NCI-H1105 treated with DMSO at 0.1 percent for 48 hours (cell line): ENCODE results near the gene ROS1.

Experiments used
- DNase-seq: peaks from one replicate; lab custom pipeline; 2025; lab: John Stamatoyannopoulos, UW

The ROS1 gene

GRCh38 chr6:117440706-117441525 lies 15.2 kb upstream of the ROS1 start:
- DNase-seq: no peak

DNA sequence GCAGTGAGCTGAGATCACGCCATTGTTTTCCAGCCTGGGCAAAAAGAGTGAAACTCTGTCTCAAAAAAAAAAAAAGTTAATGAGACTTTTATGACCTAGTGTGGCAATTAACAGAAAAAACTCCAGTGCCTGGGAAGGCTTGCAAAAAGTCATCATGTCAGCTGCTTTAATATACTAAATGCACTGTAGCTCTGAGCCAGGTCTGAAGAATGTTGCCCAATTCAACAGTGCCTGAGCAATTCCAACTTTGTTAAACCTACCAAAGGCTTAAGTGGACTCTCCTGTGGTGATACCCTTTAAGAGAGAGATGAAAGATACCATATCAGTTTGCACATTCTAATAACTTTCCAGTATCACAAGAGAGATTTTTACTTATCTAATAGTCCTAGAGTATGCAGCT lies 6.5 kb upstream of the ROS1 start:
- no peak for DNase-seq

DNA sequence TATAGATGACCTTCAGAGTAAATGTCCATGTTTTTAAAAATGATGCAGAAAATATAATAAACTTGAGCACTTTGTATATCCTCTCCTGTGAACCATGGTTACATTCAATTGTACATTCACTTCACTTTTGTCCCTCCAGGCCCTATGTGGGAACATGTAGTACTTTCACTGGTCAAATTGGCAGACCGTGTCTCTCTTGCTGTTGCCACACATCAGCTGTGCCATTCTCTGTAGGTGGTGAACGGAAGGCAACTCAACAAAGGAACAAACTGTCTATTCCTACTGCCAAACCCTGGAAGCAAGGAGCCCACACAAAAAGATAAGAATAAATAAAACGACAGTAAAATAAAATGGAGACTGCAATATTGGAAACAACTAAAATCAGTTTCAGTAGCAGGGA lies 2.0 kb downstream of the ROS1 start:
- DNase-seq: no peak

- DNase-seq: no peak
Observed at GRCh38 chr6:117418320-117418719, 7.4 kb downstream of the ROS1 start.

GRCh38 chr6:117417851-117418250 lies 7.9 kb downstream of the ROS1 start:
- no peak for DNase-seq

DNA sequence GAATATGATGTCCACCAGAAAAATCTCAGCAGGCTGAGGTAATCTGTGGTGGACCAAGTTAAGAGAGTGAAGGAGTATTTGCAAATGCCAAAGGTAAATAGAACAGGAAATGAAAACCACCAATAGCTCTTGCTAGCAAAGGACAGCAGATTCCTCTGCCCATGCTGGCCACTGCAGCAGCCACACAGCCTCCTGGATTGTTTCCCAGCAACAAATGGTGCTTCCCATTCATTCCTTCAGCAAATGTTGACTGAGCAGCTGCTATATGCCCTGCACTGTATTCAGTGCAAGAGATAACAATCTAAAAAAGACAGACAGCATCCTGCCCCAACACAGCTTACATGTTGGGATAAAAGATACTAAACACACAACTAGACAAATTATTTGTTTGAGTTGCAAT lies 11.0 kb downstream of the ROS1 start:
- DNase-seq: no peak

DNA sequence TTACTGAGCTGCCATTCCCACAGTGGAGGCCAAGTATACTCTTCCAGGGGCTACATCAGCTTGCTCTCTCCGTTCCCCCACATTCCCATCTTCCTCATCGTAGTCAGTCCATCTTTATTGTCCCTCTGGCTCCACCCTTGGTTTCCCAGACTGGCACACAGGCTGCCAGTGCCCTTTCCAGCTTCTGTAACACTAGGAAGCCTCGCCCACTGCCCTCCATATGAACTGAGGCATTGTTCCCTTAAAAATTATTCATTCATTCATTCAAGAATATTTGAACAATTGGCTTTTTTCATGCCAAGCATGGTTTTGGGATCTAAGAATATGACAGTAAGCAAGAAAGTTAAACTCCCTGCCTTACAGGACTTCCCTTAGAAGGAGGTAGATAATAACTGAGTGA lies 14.3 kb downstream of the ROS1 start:
- no peak for DNase-seq

DNA sequence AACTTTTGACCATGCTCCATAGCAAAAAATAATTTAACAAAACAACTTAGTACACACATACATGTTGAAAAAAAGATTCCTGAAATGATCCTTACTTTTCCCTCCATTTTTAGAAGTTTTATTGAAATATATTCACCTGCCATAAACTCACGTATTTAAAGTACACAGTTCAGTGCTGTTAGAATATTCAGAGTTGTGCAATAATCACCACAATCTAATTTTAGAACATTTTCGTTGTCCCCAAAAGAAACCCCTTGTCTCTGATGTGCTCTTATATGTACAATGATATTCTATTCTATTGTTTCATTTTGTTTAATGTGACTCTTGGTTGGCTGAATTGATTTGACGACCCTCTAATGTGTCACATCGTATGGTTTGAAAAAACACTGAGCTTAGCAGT lies 15.9 kb downstream of the ROS1 start:
- no peak for DNase-seq

- DNase-seq: no peak
Observed at GRCh38 chr6:117409420-117409819, 16.3 kb downstream of the ROS1 start.

DNA sequence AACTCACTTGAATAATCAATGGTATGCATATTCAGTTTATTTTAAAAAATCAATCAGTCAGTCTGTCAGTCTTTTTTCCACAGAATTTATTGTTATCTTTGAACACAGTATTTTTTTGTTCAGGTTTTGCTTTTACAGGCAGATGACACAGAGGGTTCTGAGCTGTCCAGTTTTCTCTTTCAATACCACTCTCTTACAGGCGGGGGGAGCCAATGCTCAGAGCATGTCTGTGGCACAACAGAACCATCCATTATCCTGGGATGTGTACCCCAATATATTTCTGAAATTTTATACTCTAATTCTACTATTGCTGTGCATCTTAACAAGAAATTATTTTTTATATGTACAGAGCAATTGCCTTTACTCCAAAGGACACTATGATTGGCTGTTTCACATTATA lies 21.2 kb downstream of the ROS1 start:
- no peak for DNase-seq

- no peak for DNase-seq
Observed at GRCh38 chr6:117401799-117402198, 23.9 kb downstream of the ROS1 start.

DNA sequence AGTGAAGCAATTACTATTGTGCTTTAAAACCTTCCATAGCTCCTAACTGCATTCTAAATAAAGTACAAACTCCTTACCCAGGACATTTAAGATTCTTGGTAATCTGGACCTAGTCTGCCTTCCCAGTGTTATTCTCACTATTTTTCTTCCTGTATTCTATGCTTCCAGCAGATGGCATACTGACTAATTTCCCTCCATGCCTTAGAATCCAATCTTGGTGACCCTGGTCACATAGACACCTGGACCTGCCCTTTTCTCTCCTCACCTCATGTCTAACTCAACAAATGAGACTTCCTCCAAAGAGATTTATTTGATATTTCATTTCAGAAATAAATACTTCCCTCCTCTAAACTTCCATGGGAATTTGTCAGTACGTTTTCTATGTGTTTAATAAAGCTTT lies 25.8 kb downstream of the ROS1 start:
- peak; percentile 18 for DNase-seq

DNA sequence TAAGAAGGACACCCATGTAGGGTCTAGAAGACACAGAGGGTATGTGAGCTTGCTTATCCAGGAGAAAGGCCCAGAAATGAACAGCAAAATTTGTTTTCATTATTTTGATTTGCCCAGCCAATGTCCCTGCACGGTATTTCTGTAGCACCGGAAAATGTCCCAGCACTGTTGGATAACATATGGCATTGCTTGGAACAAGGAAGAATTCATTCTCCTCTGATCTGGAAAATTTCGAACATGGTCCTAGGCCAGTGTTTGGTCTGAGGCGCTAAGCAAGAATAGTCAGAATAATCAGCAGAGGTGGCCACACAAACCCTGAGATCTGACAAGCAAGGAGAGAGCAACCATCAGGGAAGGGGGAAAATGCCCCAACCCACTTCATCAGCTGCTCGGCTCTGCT lies 26.6 kb downstream of the ROS1 start:
- no peak for DNase-seq

DNA sequence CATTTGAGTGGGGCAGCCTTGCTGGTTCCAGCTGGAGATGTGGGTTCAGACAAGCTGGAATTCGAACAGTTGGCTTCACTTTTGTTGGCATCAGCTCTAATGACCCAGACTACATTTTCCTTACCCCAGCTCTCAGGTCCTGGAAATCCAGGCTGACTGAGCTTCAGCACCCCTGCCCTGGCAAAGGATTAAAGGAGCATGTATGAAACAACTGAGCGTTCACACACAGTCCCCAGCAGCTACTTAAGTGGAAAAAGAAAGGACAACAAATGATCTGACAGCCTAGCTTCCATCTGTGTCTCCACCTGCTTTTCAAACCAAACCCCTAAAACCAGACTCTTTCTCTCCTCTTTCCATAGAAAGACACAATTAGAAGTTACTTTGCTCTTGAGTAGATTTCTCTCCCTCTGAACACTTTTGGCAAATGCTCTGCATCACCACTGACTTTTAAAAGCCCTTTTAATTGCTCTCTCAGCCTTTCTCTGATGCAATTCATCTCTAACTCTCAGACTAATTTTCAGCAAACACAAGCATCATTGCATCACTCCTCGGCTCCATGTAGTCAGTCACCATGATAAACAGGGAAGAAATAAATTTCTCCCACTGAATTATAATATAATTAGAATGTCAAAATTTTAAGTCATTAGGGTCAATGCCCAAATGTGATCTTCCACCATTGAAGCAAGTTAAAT lies 28.1 kb downstream of the ROS1 start:
- DNase-seq: no peak

GRCh38 chr6:117396228-117396627 lies 29.5 kb downstream of the ROS1 start:
- DNase-seq: no peak

GRCh38 chr6:117395164-117395563 lies 30.6 kb downstream of the ROS1 start:
- DNase-seq: no peak

DNA sequence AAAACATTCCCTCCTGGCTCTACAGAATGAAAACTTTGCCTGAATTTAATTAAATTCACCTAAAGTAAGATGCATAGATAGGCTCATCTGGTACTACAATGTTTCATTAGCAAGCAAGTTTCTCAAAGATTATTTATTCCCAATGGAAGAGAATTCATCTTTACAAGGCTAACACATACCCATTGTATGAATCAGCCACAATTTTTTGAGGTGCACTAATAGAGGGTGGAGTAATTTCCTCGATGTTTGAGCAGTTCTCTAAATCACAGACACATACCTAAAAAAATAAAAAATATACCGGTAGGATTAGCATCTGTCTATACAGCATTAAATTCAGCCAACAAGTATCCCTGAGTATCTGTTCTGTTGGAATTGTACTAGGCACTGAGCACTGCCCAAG lies 32.7 kb downstream of the ROS1 start:
- DNase-seq: no peak

GRCh38 chr6:117391874-117392583 lies 33.7 kb downstream of the ROS1 start:
- no peak for DNase-seq

DNA sequence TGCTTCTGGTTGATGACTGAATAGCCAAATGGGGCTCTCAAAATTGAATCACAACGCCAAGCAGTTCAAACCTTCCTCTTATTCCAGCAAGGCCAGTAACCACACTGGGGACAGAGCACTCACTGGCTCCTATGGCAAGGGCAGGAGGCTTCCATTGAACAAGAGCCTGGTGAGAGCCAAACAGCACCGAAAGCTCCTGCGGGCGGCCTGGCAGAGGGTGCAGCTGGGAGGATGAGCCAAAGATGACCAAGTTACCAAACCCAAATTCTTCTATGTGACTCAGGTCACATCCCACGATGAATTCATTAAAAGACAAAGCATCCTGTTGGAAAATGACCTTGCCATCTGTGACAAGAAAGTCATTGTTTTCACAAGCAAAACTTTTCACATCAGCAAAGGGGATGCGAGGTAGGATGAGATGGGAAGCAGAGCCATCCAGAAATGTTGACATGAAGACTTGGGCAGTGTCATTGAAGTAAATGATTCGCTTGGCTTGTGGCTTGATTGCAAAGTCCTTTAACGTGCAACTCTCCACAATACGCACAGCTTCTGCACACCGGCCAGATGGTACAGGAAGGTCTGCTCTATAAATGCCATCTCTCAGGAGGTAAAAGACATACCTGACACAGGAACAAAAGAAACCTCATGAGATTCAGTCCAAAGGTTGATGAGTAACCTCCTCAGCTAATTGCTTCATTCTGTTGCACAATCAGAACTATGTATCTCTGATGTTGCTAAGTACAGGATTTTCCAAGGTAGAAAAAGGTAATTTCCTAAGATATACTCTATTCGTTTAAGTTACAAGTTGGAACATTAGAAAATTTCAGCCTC lies 36.3 kb downstream of the ROS1 start:
- no peak for DNase-seq

DNA sequence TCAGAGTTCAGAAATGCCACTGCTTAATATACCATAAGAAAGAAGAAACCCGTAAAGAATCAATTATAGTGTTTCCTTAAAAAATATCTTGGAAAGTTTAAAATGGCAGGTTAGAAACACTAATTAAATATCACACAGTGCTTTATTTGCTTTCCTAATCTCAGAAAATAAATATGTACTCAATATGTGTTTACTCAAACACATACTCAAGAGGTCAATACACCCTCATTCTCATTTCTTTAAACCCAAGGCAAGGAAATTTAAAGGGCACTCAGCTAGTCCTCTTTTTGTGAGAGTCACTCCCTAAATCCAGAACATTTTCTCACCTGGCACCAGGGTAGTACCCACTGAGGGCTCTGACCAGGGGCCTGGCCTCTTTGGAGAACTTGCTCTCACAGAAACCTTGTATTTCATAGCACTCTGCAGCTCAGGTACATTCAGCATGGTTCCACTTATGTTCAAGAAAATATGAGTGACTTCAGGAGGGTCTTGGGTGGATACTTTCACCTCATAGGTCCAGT lies 38.2 kb downstream of the ROS1 start:
- DNase-seq: no peak

DNA sequence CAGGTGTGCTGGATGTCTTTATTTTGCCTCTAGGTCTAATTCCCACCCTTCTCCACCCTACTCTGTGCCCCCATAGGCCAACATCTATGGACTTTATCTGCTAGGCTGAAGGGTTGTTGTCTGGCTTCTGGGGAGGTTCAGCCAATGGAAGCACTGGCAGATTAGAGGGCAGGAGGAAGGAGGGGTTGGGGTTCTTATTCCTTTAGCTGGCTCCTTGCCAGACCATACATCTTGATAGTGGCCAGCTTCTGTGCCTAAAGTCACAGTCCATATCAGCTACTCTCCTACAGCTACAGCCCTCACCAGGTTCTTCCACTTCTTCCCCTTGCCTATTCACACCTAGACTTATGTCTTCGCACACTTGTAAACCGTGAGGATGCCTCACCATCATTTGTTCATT lies 41.1 kb downstream of the ROS1 start:
- DNase-seq: no peak

DNA sequence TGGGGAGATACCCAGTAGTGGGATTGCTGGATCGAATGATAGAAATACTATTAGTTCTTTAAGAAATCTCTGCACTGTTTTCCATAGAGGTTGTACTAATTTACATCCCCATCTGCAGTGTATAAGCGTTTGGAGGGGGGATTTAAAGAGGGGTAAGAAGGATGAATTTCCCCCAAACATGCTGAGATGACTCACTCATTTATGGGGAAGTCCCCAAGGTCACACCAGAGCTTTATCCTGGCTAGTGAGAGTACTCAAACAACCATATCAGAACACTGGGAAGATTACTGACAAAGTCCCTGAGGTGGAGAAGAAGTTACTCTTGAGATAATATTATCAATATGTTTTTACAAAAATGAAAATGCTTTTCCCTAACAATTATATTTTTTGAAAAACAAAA lies 44.0 kb downstream of the ROS1 start:
- no peak for DNase-seq
